PC-9 (cell line): ENCODE results near the gene MATN1.

Experiments used
- EZH2 ChIP-seq: fragments of 200-600 bp; sonication (generic); IDR thresholded peaks from 2 replicates; pipeline ENCODE4 v1.8.0; 2017; ENCODE audit warnings: antibody characterized with exemption, low read depth
- TF ChIP-seq, protein P1 (sequence below): fragments of 200-600 bp; sonication (generic); conservative IDR thresholded peaks from 2 replicates; pipeline ENCODE4 v1.6.1; 2017; ENCODE audit warnings: mixed run types, antibody characterized with exemption, mild to moderate bottlenecking, moderate library complexity

DNA sequence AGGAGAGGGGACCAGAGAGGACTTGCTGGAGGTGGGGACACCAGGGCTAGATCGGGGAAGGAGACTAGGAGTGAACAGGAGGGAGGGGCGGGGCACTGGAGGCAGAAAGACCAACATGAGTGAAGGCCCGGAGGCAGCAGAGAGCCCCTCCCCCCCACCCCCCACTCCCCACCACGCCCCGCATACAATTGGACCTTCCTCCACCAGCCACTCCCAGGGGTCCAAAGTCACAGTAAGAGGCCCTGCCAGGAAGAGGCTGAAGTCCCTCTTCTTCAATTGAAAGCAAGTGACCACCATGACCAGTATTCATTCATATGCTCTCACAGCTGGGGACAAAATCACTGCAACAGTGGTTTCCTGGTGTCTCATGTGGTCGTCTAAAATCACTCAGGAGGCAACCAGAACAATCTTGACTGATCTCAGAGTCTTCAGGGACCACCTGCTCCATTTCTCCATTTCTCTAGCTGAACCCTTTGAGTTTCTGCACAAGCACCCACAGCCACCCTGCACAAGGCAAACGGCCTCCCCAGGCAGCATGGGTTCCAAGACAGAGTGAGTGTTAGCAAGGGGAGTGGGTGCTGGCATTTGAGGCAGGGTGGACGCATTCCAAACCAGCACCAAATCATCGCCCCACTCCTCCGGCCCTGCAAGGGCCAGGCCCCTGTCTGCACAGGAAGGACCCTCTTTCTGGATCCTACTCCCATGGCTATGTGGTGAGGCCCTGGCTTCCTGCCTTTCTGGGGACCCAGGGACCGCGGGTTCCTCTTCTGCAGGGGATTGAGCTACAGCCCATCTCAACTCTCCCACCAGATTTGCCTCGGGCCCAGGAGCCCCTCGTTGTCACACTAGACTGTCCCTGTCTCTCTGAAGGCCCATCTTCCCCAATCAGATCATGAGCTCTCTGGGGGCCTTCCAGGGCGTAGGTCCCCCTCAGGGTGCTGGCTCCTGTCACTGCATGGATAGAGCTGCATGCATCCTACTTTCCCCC, 17.2 kb upstream of the MATN1 start:
- TF ChIP-seq, protein P1, sequence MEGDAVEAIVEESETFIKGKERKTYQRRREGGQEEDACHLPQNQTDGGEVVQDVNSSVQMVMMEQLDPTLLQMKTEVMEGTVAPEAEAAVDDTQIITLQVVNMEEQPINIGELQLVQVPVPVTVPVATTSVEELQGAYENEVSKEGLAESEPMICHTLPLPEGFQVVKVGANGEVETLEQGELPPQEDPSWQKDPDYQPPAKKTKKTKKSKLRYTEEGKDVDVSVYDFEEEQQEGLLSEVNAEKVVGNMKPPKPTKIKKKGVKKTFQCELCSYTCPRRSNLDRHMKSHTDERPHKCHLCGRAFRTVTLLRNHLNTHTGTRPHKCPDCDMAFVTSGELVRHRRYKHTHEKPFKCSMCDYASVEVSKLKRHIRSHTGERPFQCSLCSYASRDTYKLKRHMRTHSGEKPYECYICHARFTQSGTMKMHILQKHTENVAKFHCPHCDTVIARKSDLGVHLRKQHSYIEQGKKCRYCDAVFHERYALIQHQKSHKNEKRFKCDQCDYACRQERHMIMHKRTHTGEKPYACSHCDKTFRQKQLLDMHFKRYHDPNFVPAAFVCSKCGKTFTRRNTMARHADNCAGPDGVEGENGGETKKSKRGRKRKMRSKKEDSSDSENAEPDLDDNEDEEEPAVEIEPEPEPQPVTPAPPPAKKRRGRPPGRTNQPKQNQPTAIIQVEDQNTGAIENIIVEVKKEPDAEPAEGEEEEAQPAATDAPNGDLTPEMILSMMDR, result no peak
- TF ChIP-seq EZH2, result no peak
